IPS DF 6.9 (cell line): Measurements from ENCODE around the gene CACNA1C.

Experiments
- DNase-seq: peaks from one replicate; pipeline ENCODE4 v3.0.0-alpha.2; 2013; ENCODE audit warnings: low read depth, low spot score
- H3K27ac ChIP-seq: one replicate; pipeline ENCODE4 v1.5.1; 2013; ENCODE audit warnings: low read length, control low read depth
- H3K27me3 ChIP-seq: 2 replicates; pipeline ENCODE4 v1.6.1; 2013; ENCODE audit warnings: mild to moderate bottlenecking, low read length; ENCODE audit not compliant: control insufficient read depth, insufficient read depth
- H3K36me3 ChIP-seq: 2 replicates; pipeline ENCODE4 v1.6.1; 2013; ENCODE audit warnings: low read length; ENCODE audit not compliant: control insufficient read depth, insufficient read depth
- H3K4me1 ChIP-seq: 2 replicates; pipeline ENCODE4 v1.6.1; 2013; ENCODE audit warnings: low read length; ENCODE audit not compliant: control insufficient read depth, insufficient read depth
- H3K4me3 ChIP-seq: 2 replicates; pipeline ENCODE4 v1.5.1; 2013; ENCODE audit warnings: mild to moderate bottlenecking, low read length
- H3K9me3 ChIP-seq: 2 replicates; pipeline ENCODE4 v1.6.1; 2013; ENCODE audit warnings: low read length, inconsistent platforms; ENCODE audit not compliant: control insufficient read depth, insufficient read depth
- WGBS: extraction: QIAGEN DNeasy Blood & Tissue Kit; methylation state at CpG from one replicate; pipeline ENCODE4 v1.1.7; 2013; ENCODE audit warnings: mixed read lengths, missing lambda C conversion rate; ENCODE audit not compliant: insufficient read length, insufficient coverage; 5-methylcytosine and 5-hydroxymethylcytosine counted together

The CACNA1C gene

GRCh38 chr12:2510045-2510444 lies 457.3 kb downstream of the CACNA1C start:
- DNase-seq, result no peak
- H3K9me3 ChIP-seq, result no peaks in the 10 kb centered on the region
- H3K27me3 ChIP-seq, result no peaks in the 10 kb centered on the region
- no CpG with 5 or more reads among the region's 5 CpGs for WGBS
- no peaks in the 10 kb centered on the region for H3K36me3 ChIP-seq
- no peaks in the 10 kb centered on the region; the same call in 1 of the 2 replicates for H3K4me1 ChIP-seq
- no peak overlapping the region for H3K27ac ChIP-seq
- H3K4me3 ChIP-seq, result no peak overlapping the region

DNA sequence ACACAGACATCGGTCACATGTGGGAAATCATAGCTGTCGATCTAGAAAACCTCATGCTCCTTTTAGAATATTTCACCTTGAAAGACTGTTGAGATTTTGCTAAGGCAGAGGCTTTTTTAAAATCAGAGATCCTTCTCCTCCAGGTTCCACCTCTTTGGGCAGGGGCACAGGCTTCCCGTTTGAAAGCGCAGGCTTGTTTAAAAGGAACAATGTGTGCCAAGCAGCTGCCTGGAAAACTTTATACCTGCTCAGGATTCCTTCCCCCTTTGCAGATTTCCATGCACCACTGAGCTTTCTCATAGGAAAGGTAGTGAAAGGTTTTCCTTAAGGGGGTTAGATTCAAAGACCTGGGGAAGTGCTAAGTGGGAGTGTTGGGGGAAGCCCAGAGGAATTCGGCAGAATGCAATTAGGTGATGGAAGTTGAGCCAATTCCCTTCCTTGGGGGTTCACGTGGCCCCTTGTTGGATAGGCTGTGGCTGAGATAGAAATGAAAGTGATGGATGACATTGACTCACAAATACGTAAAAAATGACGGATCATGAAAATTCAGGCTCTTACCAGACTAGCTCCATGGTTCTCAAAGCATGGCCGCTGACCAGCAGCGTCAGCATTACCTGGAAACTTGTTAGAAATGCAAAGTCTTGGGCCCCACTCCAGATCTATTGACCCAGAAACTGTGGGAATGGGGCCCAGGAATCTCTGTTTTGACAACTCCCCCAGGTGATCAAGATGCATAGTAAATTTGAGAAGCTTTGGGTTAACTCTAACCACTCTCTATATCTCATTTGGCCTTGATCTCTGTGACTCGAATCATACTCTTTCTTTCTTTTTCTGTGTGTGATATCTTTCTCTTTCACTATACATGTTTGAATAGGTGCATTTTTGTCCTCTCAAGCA lies 460.6 kb downstream of the CACNA1C start:
- no peak overlapping the region for H3K27ac ChIP-seq
- no peak overlapping the region for H3K4me3 ChIP-seq
- WGBS, result no CpG with 5 or more reads among the region's 11 CpGs
- no peaks in the 10 kb centered on the region for H3K27me3 ChIP-seq
- H3K36me3 ChIP-seq, result no peaks in the 10 kb centered on the region
- no peaks in the 10 kb centered on the region; the same call in 1 of the 2 replicates for H3K4me1 ChIP-seq
- no peak for DNase-seq
- no peaks in the 10 kb centered on the region for H3K9me3 ChIP-seq

GRCh38 chr12:2514038-2514340 lies 461.2 kb downstream of the CACNA1C start:
- no peaks in the 10 kb centered on the region for H3K9me3 ChIP-seq
- WGBS, result no CpG with 5 or more reads among the region's 5 CpGs
- H3K27ac ChIP-seq, result no peak overlapping the region
- no peak overlapping the region for H3K4me3 ChIP-seq
- no peaks in the 10 kb centered on the region; the same call in 1 of the 2 replicates for H3K4me1 ChIP-seq
- DNase-seq, result no peak
- H3K27me3 ChIP-seq, result no peaks in the 10 kb centered on the region
- H3K36me3 ChIP-seq, result no peaks in the 10 kb centered on the region

- no peaks in the 10 kb centered on the region for H3K4me1 ChIP-seq
- no peaks in the 10 kb centered on the region for H3K36me3 ChIP-seq
- no CpG with 5 or more reads among the region's 5 CpGs for whole genome bisulfite sequencing
- no peak for DNase-seq
- no peak overlapping the region for H3K4me3 ChIP-seq
- H3K9me3 ChIP-seq, result no peaks in the 10 kb centered on the region
- no peaks in the 10 kb centered on the region for H3K27me3 ChIP-seq
- no peak overlapping the region for H3K27ac ChIP-seq
These were observed 468.0 kb downstream of the CACNA1C start for GRCh38 chr12:2520722-2521246.

- no CpG with 5 or more reads among the region's 9 CpGs for WGBS
These were observed 470.5 kb downstream of the CACNA1C start for GRCh38 chr12:2523317-2523716.

DNA sequence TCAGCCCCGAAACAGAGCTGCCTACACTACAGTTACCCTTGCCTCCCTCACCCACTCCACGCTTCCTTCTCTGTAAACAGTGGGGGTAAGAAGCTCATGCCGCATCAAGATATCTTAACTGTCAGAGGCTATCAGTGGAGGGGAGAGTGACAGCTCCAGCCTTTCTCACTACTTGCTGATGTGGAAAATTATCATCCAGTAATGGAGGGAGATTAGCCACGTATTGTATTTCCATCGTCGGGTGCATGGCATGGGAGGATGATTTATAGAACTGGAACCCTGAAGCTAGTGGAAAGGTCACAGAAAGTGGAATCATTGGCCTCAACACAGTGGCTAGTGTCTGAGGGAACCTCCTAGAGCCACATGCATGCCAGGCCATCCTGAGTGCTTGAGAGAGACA lies 471.1 kb downstream of the CACNA1C start:
- Histone ChIP-seq H3K9me3 (no peaks in the 10 kb centered on the region), H3K4me1 (no peaks in the 10 kb centered on the region), H3K4me3 (no peak overlapping the region), H3K27ac (no peak overlapping the region), H3K36me3 (no peaks in the 10 kb centered on the region), H3K27me3 (no peaks in the 10 kb centered on the region)
- no CpG with 5 or more reads among the region's 6 CpGs for WGBS
- DNase-seq, result no peak

More at GRCh38 chr12:2523317-2523716, 470.5 kb downstream of the CACNA1C start:
- no peaks in the 10 kb centered on the region for H3K4me1 ChIP-seq
- DNase-seq, result no peak
- no peaks in the 10 kb centered on the region for H3K27me3 ChIP-seq
- no peaks in the 10 kb centered on the region for H3K36me3 ChIP-seq
- no peak overlapping the region for H3K27ac ChIP-seq
- H3K9me3 ChIP-seq, result no peaks in the 10 kb centered on the region
- no peak overlapping the region for H3K4me3 ChIP-seq

DNA sequence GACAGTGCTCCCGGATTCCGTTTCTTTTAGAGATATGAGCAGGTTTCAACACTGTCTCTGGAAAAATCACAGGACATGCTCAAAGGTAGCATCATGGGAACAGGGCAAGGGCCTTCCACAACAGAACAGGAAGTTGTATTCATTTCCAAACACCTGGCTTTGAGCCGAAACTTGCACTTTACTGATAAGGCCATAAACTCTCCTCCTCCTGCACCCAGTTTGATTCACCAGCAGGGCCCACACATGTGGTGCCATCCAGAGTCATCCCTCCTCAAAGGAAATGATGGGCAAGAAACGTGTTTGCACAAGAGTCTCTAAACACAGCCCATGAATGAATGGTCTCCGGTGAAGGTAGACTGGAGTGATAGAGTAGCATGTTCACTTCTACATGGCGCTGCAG lies 473.6 kb downstream of the CACNA1C start:
- no peaks in the 10 kb centered on the region for H3K27me3 ChIP-seq
- WGBS, result no CpG with 5 or more reads among the region's 6 CpGs
- H3K27ac ChIP-seq, result no peak overlapping the region

DNA sequence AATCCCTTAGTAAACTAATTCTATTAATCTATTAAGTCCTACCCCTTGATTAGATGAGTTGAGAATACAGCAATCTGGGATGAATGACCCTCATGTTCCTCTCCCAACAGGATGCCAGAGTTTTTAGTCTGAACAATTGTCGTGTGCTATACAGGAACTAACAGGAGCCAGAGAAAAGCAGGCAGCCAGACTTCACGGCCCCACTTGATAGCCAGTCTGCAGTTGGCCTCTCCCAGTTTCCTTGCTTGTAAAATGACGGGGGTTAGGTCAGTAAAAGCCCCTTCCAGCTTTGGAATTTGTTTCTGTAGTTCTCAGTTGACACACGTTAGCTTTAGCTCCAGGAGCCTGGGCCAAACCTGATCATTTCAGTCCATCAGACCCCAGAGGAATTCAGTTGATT lies 475.2 kb downstream of the CACNA1C start:
- Histone ChIP-seq H3K4me1 (0 out of 2 replicates have a peak, but pooled peaks cover 1% of the 10 kb centered on the region), H3K27ac (no peak overlapping the region), H3K27me3 (no peaks in the 10 kb centered on the region), H3K9me3 (no peaks in the 10 kb centered on the region), H3K4me3 (no peak overlapping the region), H3K36me3 (no peaks in the 10 kb centered on the region)
- no peak for DNase-seq
- no CpG with 5 or more reads among the region's 4 CpGs for WGBS

More for the DNA sequence above, 473.6 kb downstream of the CACNA1C start:
- Histone ChIP-seq H3K4me3 (no peak overlapping the region), H3K9me3 (no peaks in the 10 kb centered on the region), H3K36me3 (no peaks in the 10 kb centered on the region), H3K4me1 (no peaks in the 10 kb centered on the region)
- DNase-seq, result no peak

- no CpG with 5 or more reads among the region's 2 CpGs for WGBS
- no peaks in the 10 kb centered on the region for H3K9me3 ChIP-seq
- no peaks in the 10 kb centered on the region for H3K36me3 ChIP-seq
- 0 out of 2 replicates have a peak, but pooled peaks cover 1% of the 10 kb centered on the region for H3K4me1 ChIP-seq
- H3K27me3 ChIP-seq, result no peaks in the 10 kb centered on the region
- H3K4me3 ChIP-seq, result no peak overlapping the region
- no peak overlapping the region for H3K27ac ChIP-seq
- DNase-seq, result no peak
These were observed 477.0 kb downstream of the CACNA1C start for GRCh38 chr12:2529807-2530206.

- no peaks in the 10 kb centered on the region for H3K9me3 ChIP-seq
- WGBS, result no CpG with 5 or more reads among the region's 4 CpGs
- H3K4me1 ChIP-seq, result 0 out of 2 replicates have a peak, but pooled peaks cover 1% of the 10 kb centered on the region
- H3K27ac ChIP-seq, result no peak overlapping the region
- no peaks in the 10 kb centered on the region for H3K27me3 ChIP-seq
- H3K36me3 ChIP-seq, result no peaks in the 10 kb centered on the region
- no peak for DNase-seq
- H3K4me3 ChIP-seq, result no peak overlapping the region
These were observed 478.6 kb downstream of the CACNA1C start for GRCh38 chr12:2531371-2531770.
